ENCODE results near the gene ANK3.

GRCh38 chr10:60123668-60124067 lies 266.0 kb downstream of the ANK3 start:
- no peak for TF ChIP-seq POLR2A (IDR thresholded peaks at IDR 0.05)
- TF ChIP-seq, protein P1, sequence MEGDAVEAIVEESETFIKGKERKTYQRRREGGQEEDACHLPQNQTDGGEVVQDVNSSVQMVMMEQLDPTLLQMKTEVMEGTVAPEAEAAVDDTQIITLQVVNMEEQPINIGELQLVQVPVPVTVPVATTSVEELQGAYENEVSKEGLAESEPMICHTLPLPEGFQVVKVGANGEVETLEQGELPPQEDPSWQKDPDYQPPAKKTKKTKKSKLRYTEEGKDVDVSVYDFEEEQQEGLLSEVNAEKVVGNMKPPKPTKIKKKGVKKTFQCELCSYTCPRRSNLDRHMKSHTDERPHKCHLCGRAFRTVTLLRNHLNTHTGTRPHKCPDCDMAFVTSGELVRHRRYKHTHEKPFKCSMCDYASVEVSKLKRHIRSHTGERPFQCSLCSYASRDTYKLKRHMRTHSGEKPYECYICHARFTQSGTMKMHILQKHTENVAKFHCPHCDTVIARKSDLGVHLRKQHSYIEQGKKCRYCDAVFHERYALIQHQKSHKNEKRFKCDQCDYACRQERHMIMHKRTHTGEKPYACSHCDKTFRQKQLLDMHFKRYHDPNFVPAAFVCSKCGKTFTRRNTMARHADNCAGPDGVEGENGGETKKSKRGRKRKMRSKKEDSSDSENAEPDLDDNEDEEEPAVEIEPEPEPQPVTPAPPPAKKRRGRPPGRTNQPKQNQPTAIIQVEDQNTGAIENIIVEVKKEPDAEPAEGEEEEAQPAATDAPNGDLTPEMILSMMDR (IDR thresholded peaks at IDR 0.05 in 4 of 5, conservative IDR thresholded peaks at IDR 0.05 in 1 of 5), result no peak
